HG03108 (cell line): ENCODE results near the gene RTTN.
"Not testable (repeated sequence)": the region's sequence is repeated elsewhere in the genome, so short reads cannot be mapped to it uniquely, and the experiment has no call there.

ENCODE experiments used
- ATAC-seq: cut with Tn5 transposase; IDR thresholded peaks from one replicate; pipeline ENCODE4 v1.9.1; 2021; ENCODE audit warnings: moderate library complexity; ENCODE audit not compliant: unreplicated experiment

RTTN gene

DNA sequence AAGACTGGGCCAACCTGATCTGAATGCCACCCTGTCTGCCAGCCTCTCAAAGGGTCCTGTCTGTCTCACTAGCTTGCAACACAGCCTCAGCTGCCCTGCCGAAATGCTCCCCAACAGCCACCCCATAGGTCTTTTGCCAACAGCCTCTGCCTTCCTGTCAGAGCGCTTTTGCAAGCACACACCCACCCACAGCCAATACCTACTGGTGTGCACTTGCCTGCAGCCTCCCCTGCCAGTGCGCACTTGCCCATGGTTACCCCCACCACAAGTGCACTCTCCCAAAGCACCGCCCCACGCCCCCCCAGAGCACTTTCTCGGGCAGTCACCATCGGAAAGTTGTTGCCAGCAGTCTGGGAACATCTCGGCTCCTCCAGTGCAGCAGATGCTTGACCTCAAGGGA, 48.6 kb downstream of the RTTN start:
- ATAC-seq, result no peak

DNA sequence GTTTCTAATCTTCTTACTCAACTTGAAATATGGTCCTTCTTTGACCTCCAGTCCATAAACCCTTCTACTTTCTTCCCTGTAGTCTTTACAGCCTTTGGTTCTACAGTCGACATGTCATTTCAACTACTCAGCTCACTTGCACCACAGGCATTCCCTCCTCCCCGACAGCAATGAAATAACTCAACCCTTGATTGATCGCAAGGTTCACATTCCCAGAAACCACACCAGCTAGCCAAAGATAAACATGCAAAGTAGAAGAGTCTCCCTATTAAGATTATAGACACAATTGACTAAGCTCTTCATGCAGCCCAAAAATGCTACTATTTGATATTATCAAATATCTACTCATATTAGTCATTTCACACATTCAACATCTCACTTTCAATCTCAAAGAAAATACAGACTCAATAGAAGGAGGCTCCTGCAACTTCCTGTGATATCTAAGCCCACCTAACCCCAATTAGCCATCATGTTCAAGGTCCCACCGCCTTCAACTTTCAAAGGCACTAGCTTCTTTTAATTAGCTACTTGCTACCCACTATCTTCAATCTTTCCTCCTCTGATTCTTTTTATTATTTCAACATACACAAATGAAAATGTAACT, 50.8 kb downstream of the RTTN start:
- no peak for ATAC-seq

DNA sequence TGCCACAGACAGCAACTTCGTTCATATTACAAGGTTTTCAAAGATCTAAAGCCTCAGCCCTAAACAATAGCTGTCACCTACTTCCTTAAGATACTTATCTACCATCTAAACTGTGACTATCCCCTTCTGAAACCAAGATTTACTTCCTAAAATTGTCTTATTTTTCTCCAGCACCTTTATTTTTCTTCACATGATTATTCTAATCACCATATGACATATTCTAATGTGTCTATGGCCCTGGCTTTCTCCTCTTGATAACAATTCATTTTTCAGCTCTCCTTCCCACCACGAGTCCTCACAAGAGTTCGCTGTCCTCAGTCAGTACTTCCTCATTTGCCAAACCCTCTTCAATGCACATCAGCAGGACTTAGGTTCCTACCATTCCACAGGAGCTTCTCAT, 53.9 kb downstream of the RTTN start:
- no peak for ATAC-seq

DNA sequence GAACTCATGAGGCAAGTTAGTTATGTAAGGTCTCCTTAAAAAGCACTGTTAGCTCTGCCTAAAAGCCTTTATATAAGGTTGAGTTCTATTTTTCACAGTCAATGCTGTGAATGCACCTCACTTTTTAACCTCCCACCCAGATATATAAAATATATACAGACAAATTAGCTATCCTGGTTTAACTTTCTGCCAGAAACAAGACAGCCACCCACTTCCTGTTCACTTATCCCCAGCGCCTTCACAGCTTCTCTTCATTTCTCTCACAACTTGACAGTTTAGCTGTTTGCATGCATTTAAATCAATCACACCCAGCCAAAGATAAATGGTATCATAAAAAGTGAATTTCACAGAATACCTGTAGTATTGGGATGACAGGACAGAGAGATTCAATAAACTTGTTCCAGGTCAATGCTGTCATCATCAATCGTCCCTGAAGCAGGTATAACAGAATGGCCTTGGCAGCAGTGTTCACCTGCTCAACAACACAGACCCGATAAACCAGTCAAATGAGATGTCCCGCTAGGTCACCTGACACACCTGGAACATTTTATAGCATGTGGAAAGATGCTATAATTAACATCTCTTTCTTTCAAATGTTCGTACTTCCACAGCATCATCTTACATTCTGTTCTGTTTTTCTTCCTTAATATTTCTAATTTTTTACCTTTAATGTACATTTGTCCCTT, 55.7 kb downstream of the RTTN start:
- no peak for ATAC-seq

DNA sequence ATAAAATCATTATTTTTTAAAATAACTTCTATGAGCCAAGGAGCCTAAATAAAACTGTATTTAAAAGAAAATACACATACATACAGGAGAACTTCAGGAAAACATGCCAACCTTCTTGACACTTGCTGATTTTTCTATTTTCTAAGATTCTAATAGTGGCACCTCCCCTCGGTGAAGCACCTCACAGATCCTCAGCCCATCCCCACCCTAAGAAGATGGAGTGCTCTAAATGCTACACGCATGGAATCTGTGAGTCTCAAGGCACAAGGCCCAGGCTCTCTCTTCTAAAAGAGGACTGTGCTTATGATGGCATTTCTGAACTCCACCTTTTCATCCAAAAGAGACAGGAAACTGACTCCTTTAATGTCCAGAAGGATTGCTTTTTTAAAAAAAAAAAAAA, 56.3 kb downstream of the RTTN start:
- ATAC-seq, result no peak

DNA sequence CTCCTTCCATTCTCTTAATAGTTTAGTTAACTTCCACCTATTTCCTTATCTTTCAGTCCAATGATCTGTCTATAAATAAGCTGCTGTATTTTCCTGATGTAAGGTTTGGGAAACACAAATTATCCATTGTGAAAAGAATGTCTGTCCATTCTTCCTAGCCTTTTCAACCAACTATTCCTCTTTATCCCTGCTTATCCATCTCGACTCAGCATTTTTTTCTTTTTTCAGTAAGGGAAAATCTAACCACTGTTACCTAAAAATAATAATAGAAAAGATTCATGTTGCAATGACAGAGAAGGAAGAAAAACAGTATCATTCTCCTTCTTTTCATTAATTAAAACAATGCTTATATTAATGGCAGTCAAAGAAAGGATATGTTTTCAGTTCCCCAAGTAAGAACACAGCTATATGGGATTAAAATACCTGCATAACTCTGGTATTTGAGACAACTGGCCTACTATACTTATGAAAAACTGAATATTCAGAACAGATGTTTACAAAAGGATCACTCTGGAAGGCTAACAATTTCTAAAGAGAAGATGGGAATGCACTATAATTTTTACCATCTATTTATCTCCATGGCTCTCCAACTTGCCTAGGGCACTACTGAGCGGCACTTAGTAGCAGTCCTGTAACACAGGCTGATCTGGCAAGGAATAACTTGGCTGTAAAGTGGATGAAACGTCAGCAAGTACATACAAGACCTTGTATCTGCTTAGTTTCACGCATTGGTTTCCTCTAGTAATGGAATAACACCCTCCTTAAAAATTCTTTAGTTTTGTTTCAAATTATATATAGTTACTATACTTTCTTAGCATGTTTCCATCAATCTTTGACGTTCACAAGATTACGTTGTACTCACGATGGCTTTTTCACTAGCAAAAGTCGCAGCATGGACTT, 57.2 kb downstream of the RTTN start:
- ATAC-seq, result no peak

DNA sequence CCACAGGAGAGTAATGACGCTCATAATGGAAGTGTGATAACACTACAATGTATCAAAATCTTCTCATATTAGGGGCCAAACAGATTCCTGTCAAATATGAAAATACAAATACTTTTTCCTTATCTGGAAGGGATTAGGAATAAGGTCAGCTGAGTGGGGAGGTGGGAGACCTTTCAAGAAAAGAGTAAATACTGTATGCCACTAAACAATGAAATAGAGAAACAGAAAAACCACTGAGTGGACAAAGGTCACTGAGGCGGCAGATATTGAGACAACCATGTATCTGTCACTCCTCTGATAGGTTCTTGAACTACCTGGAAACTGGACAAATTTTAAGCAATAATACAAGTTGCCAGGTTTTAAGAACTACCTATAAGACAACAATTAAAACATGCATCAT, 59.3 kb downstream of the RTTN start:
- ATAC-seq, result no peak

DNA sequence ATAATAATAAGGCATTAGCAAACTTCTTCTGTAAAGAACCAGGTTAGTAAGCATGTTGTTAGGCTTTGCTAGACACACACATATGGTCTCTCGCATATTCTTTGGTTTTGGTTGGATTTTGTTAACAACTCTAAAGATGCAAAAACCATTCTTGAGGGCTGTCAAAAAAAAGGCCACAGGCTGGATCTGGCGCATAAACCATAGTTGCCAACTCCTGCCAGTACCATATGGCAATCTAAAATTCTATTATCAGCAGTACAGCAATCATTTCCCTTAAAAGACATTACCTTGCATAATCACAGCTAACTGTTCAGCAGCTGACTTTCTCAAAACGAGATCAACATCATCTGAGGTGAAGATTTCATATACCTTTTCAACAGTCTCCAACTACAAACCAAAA, 63.5 kb downstream of the RTTN start:
- no peak for ATAC-seq

DNA sequence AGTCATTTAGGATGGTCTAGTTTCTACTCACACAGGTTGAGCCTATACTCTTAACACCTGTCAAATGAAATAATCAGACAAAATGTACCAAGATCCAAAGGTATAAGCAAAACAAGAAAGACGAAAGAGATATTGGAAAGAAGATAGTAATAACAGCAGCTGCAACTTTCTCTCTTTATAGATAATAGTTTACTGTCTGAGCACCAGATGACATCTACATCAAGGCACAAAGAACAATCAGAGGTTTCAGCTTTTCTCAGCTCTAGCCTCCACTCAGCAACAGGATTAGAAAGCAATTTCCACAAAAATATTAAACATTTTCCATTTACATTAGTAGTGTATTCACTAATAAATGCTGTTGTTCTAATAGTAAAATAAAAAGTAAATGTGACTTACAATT, 66.3 kb downstream of the RTTN start:
- ATAC-seq, result no peak

DNA sequence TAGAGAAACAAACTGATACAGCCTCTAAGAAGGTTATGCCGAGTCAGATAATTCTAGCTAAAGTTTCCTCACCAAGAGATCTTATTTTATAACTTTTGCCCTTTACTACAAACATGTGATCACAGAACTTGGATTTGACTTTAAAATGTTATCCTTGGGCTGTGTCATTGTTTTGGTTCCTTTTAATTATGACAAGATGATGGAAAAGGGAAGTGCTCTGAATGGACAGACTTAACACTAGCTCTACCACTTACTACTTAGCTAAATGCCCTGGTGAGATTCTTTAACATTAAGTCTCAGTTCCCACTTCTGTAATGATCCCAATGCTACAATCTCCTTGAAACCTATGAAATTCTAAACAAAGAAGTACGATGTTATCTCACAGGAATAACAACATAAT, 69.9 kb downstream of the RTTN start:
- no peak for ATAC-seq

DNA sequence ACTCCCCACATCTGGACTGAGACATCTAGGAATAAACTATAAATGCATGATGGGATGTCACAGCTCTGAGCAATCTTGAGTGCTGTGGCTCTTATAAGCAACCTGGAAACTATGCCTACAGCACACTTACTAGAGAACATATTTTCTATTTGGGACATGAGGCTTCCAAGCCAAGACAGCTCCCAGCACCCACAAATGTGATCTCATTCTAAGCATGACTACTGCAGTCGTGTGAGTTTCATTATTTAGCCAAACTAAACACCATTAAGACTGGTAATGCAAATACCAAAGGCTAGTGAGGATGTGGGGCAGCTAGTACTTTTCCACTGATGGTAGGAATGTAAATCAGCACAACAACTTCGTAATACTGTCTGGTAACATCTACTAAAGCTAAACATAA, 72.5 kb downstream of the RTTN start:
- ATAC-seq, result no peak

DNA sequence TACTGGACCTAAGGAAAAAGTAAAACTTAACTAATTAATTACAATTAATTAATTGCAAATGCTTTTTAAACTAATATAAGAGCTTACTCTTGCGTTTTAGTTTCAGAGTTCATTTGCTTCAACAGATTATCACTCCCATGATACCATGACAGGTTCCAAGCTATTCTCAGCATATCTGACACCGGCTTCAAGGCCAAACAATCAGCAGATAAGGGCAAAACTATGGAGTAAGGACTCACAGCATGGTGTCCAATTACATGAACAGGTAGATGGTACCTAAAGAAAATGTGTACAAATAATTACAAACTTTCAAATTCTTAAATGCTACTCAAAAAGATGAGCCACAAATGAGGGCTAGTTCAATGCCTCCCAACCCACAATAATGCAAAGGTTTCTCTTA, 77.2 kb downstream of the RTTN start:
- no peak for ATAC-seq

DNA sequence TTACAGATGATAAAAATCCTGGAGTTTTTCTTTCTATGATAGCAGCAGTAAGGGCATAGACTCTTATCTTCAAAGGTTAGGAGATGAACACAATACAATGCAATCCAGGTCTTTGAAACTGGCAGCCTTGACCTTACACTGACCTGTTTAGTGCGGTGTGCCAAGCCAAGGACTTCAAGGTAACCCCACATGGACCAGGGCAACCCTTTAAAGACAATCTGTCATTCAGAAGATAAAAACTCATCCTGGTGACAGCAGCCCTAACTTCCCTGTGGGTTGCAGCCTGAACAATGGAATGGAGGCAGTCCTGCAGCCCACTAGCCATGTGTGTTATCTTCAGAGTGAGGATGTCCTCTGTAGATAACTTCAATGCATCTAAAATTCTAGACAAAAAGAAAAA, 78.1 kb downstream of the RTTN start:
- no peak for ATAC-seq

DNA sequence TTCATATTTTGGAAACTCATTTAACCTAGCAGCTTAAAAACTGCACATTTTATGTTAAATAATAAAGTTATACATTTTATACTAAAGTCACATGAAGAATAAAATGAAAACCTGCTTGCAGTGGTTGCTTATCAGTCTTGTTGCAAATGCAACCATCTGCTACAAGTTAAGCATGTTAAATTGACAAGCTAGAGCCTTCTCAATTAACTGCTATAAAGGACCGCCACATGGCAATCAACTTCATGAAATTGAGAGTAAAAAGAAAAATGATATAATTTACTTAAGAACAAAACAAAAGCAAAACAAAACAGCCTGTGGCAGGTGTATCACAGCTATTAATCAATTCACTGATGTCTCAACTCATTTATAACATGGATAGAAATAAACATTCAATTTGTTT, 78.7 kb downstream of the RTTN start:
- no peak for ATAC-seq

DNA sequence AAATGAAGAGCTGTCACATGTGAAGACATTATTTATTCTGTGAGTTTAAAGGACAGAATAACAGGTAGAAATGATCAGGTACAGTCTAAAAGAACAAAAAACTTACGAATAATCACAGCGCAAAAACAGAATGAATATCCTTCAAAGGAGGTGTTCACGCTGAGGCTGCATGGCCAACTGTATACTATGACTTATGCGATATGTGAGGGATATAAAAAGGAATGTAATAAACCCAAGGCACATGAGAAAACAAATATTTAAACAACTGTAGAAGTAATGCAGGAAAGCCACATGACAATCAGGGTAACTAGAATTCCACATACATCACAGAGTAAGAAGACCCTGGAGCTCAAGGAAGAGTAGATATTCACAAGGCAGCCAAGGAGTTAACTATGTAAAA, 81.3 kb downstream of the RTTN start:
- no peak for ATAC-seq

DNA sequence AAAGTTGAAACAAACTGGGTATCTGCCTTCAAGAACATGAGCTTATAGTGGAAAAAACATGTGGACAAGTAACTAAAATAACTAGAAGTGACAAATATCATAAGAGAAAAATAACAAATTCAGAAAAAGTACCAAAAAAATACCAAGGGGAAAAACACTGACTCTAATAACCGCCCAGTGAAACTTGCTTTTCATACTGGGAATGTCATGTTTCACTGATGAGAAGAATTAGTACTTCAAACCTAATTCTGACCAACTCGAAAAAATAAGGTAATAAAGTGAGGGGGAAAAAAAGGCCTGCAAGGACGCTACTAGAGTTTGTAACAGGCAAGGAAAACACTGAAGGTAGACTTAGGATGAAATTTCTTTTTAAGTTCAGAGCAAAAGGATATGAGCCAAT, 83.6 kb downstream of the RTTN start:
- no peak for ATAC-seq

DNA sequence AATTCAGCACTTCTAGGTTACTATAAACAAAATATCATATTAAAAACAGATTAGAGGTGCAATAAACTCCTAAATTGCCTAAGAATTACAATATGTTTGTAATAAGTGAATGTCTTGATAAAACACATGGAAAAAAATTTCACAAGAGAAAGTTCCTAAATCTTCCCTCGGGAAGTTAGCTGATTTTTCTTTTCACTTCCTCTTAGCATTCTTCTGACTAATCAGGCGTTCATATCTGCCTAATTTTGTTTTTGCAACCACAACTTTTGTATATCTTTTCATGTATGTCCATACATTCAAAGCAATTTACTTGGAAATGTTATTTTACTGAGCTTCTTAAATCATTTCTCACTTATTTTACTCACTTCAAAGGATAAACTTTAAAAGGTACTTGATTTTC, 88.5 kb downstream of the RTTN start:
- ATAC-seq, result no peak

DNA sequence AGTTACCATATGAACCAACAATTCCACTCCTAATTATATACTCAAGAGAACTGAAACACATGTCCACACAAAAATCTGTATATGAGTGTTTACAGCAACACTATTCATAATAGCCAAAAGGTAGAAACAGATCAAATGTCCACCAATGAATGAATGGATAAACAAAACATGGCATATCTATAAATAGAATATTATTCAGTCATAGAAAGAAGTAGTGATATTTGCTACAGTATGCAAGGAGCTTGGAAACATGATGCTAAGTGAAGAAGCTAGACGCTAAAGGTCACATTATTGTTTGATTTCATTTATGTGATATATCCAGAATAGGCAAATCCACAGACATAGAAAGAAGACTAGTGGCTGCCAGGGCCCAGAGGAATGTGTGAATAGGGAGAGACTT, 92.0 kb downstream of the RTTN start:
- ATAC-seq, result no peak

DNA sequence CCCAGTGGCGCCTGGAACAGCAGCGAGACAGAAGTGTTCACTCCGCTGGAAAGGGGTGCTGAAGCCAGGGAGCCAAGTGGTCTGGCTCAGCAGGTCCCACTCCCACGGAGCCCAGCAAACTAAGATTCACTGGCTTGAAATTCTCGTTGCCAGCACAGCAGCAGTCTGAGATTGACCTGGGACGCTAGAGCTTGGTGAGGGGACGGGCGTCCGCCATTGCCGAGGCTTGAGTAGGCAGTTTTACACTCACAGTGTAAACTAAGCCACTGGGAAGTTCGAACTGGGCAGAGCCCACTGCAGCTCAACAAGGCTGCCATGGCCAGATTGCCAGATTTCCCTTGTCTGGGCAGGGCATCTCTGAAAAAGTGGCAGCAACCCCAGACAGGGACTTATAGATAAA, 94.8 kb downstream of the RTTN start:
- ATAC-seq, result no peak

DNA sequence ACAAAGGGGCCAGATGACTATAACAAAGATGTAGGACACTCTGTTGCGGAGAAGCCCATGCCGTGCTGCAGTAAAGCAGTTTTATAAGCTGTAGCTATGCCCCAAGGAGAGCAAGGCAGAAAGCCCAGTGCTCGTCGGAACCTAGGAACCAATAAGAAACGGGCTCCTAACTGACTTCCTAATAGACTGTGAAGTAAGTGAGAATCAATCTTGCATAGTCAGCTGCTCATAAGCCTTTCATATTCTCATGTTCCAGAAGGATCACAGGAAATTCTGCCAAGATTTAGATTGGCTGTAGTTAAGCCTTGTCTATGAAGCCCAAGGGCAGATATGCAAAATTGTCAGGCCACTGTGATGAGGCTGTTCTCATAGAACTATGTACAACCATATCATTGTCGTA, 98.4 kb downstream of the RTTN start:
- ATAC-seq, result no peak

DNA sequence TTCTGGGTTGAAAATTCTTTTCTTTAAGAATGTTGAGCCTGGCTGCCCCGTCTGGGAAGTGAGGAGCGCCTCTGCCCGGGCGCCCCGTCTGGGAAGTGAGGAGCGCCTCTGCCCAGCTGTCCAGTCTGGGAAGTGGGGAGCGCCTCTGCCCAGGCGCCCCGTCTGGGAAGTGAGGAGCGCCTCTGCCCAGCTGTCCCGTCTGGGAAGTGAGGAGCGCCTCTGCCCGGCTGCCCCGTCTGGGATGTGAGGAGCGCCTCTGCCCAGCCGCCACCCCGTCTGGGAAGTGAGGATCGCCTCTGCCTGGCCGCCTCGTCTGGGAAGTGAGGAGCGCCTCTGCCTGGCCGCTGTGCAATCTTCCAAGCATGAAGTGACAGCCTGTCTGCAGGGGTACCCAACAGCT, 102.6 kb downstream of the RTTN start:
- ATAC-seq, result not testable (repeated sequence)

DNA sequence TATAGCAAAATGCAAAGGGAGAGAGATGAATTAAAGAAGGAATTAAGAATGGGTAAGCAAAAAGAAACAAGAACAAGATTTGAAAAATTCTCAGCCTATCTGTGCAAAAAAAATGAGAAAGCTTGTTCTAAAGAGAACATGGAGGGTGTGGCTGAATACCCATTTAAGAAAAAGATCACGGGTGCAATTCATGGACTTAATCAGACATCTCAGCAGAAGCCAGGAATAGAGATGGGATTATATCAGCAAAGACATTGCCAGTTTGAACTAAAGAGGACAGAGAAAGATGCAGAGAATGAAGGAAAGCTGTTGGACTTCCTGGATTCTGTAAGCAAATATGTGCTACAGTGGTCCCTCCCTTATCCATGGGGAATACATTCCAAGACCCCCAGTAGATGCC, 115.6 kb downstream of the RTTN start:
- ATAC-seq, result no peak
